ENCODE data around the gene LACTB.

LACTB gene

DNA sequence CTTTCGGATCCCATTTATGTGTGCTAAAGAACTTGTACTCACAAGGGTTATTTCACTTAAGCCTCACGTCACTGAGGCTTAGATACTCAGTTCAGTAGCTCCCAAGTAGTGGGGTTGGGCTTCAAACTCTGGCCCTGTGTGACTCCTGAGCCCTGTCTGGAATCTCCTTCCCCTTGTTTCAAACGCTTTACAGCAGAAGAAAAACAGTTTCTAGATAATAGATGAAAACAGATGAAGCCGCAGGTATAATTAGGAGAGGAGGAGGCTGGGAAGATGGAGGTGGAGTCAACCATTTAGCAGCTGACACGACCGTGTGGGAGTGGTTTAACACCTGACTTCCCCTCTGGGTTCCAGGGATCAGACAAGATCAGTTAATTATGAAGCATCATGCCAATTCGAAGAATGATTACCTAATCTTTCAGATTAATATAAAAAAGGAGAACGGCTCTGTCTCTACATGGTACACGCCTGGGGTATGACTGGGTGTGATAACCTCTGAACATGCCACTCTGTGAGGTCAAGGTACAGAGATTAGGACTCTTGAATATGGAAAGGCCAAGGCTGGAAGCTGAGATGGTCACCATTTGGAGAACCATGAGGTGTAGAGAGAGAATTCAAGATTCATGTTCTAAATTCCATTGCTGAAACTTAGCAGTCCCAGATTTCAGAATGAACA, 48.0 kb upstream of the LACTB start:
- no peaks in the 10 kb centered on the region for H3K27me3 ChIP-seq (ENCODE audit: low read length)
- H3K9me3 ChIP-seq (ENCODE audit: insufficient read depth, low read length), result no peaks in the 10 kb centered on the region
- H3K79me2 ChIP-seq (ENCODE audit: insufficient read depth, low read length), result no peaks in the 10 kb centered on the region
- no peak overlapping the region for H3K27ac ChIP-seq (ENCODE audit: low read depth, low read length)
- H3K36me3 ChIP-seq (ENCODE audit: low read length), result no peaks in the 10 kb centered on the region
- no peak overlapping the region for H3K9ac ChIP-seq (ENCODE audit: low read length)
- no peak overlapping the region for H3K4me3 ChIP-seq (ENCODE audit: insufficient read depth, low read length, poor library complexity, severe bottlenecking)
- H3K9me2 ChIP-seq (replicated peaks; ENCODE audit: insufficient read depth, low read length), result no peaks in the 10 kb centered on the region
- H2AFZ ChIP-seq (ENCODE audit: low read depth, low read length, severe bottlenecking), result no peak overlapping the region
- TF ChIP-seq, protein P1, sequence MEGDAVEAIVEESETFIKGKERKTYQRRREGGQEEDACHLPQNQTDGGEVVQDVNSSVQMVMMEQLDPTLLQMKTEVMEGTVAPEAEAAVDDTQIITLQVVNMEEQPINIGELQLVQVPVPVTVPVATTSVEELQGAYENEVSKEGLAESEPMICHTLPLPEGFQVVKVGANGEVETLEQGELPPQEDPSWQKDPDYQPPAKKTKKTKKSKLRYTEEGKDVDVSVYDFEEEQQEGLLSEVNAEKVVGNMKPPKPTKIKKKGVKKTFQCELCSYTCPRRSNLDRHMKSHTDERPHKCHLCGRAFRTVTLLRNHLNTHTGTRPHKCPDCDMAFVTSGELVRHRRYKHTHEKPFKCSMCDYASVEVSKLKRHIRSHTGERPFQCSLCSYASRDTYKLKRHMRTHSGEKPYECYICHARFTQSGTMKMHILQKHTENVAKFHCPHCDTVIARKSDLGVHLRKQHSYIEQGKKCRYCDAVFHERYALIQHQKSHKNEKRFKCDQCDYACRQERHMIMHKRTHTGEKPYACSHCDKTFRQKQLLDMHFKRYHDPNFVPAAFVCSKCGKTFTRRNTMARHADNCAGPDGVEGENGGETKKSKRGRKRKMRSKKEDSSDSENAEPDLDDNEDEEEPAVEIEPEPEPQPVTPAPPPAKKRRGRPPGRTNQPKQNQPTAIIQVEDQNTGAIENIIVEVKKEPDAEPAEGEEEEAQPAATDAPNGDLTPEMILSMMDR (IDR thresholded peaks at IDR 0.05; ENCODE audit: insufficient read depth, low read length, poor library complexity, severe bottlenecking), result no peak
- TF ChIP-seq EZH2phosphoT487 (conservative IDR thresholded peaks at IDR 0.05; ENCODE audit: low read length), result no peak
- H3K4me2 ChIP-seq (ENCODE audit: low read depth, low read length, poor library complexity, severe bottlenecking), result no peak overlapping the region
- H3F3A ChIP-seq (ENCODE audit: insufficient read depth), result no peaks in the 10 kb centered on the region
- H4K20me1 ChIP-seq (ENCODE audit: low read depth, low read length), result no peaks in the 10 kb centered on the region

- H3K9ac ChIP-seq (ENCODE audit: low read length), result no peak overlapping the region
- H3K79me2 ChIP-seq (ENCODE audit: insufficient read depth, low read length), result no peaks in the 10 kb centered on the region
- no peak overlapping the region for H2AFZ ChIP-seq (ENCODE audit: low read depth, low read length, severe bottlenecking)
- no peaks in the 10 kb centered on the region for H3K36me3 ChIP-seq (ENCODE audit: low read length)
- no peak for TF ChIP-seq EZH2phosphoT487 (conservative IDR thresholded peaks at IDR 0.05; ENCODE audit: low read length)
- TF ChIP-seq, protein P1 (IDR thresholded peaks at IDR 0.05; ENCODE audit: insufficient read depth, low read length, poor library complexity, severe bottlenecking), result no peak
- no peak overlapping the region for H3K4me3 ChIP-seq (ENCODE audit: insufficient read depth, low read length, poor library complexity, severe bottlenecking)
- no peaks in the 10 kb centered on the region for H3F3A ChIP-seq (ENCODE audit: insufficient read depth)
- H3K9me2 ChIP-seq (replicated peaks; ENCODE audit: insufficient read depth, low read length), result no peaks in the 10 kb centered on the region
- H4K20me1 ChIP-seq (ENCODE audit: low read depth, low read length), result no peaks in the 10 kb centered on the region
- H3K9me3 ChIP-seq (ENCODE audit: insufficient read depth, low read length), result no peaks in the 10 kb centered on the region
- no peak overlapping the region for H3K27ac ChIP-seq (ENCODE audit: low read depth, low read length)
- H3K4me2 ChIP-seq (ENCODE audit: low read depth, low read length, poor library complexity, severe bottlenecking), result no peak overlapping the region
- H3K27me3 ChIP-seq (ENCODE audit: low read length), result no peaks in the 10 kb centered on the region
Observed at GRCh38 chr15:63075015-63075983, 46.4 kb upstream of the LACTB start.

- no peak for TF ChIP-seq EZH2phosphoT487 (conservative IDR thresholded peaks at IDR 0.05; ENCODE audit: low read length)
- TF ChIP-seq, protein P1 (IDR thresholded peaks at IDR 0.05; ENCODE audit: insufficient read depth, low read length, poor library complexity, severe bottlenecking), result no peak
- no peak overlapping the region for H3K4me2 ChIP-seq (ENCODE audit: low read depth, low read length, poor library complexity, severe bottlenecking)
- H3K9ac ChIP-seq (ENCODE audit: low read length), result no peak overlapping the region
- H3K27me3 ChIP-seq (ENCODE audit: low read length), result no peaks in the 10 kb centered on the region
- no peaks in the 10 kb centered on the region for H3K9me3 ChIP-seq (ENCODE audit: insufficient read depth, low read length)
- H3K4me3 ChIP-seq (ENCODE audit: insufficient read depth, low read length, poor library complexity, severe bottlenecking), result no peak overlapping the region
- no peaks in the 10 kb centered on the region for H4K20me1 ChIP-seq (ENCODE audit: low read depth, low read length)
- H2AFZ ChIP-seq (ENCODE audit: low read depth, low read length, severe bottlenecking), result no peak overlapping the region
- no peaks in the 10 kb centered on the region for H3K36me3 ChIP-seq (ENCODE audit: low read length)
- H3F3A ChIP-seq (ENCODE audit: insufficient read depth), result no peaks in the 10 kb centered on the region
- no peaks in the 10 kb centered on the region for H3K79me2 ChIP-seq (ENCODE audit: insufficient read depth, low read length)
- H3K9me2 ChIP-seq (replicated peaks; ENCODE audit: insufficient read depth, low read length), result no peaks in the 10 kb centered on the region
- no peak overlapping the region for H3K27ac ChIP-seq (ENCODE audit: low read depth, low read length)
Observed at GRCh38 chr15:63075984-63076713, 45.5 kb upstream of the LACTB start.

All from SU-DHL-6 (cell line).